Body of pancreas (tissue), 4 donors: ENCODE measurements around the gene RNF10. TPM values are rescaled to one million over a fixed set of nuclear protein-coding genes. Genes with fewer than 3 reads are reported as not detected.

Experiments
- ATAC-seq: fragments of 150-250 bp; one replicate; pipeline ENCODE4 v1.9.1; 2016
- DNase-seq, 4 donors: peaks; one replicate each; pipeline ENCODE4 v3.0.0-alpha.2; 2019
- H3K27ac ChIP-seq, 4 donors: fragments of 200-600 bp; sonication (generic); 1 replicate in 3 of 4; 2 replicates in 1 of 4; pipeline versions ENCODE4 v1.5.1 to v1.6.1; 2016 to 2019; ENCODE audit warnings: mild to moderate bottlenecking in 1 of 4, mixed read lengths in 1 of 4, moderate library complexity in 1 of 4
- H3K27me3 ChIP-seq, 2 donors: fragments of 200-600 bp; sonication (generic); one replicate each; pipeline ENCODE4 v1.6.0; 2016; ENCODE audit warnings: mild to moderate bottlenecking in 1 of 2
- H3K36me3 ChIP-seq, 2 donors: fragments of 200-600 bp; sonication (generic); replicated peaks in 1 of 2; 2 replicates each; pipeline ENCODE4 v1.5.1; 2016; ENCODE audit warnings: low read depth in 2 of 2; ENCODE audit not compliant: insufficient read depth in 1 of 2
- H3K4me1 ChIP-seq: fragments of 200-600 bp; sonication (generic); one replicate; pipeline ENCODE4 v1.6.0; 2016
- H3K4me3 ChIP-seq, 2 donors: fragments of 200-600 bp; sonication (generic); 1 replicate in 1 of 2; 2 replicates in 1 of 2; pipeline ENCODE4 v1.5.1; 2016 to 2019
- H3K9me3 ChIP-seq, 3 donors: fragments of 200-600 bp; sonication (generic); 1 replicate in 2 of 3; 2 replicates in 1 of 3; pipeline ENCODE4 v1.5.1; 2016
- POLR2A ChIP-seq, 3 donors: fragments of 450-650 bp; IDR thresholded peaks; one replicate each; pipeline ENCODE4 v1.6.1; 2016; ENCODE audit warnings: antibody characterized with exemption in 3 of 3, mild to moderate bottlenecking in 2 of 3
- WGBS, 2 donors: methylation state at CpG; one replicate each; pipeline ENCODE4 v1.1.5; 2017; 5-methylcytosine and 5-hydroxymethylcytosine counted together
- intact Hi-C: fragments of 100-400 bp; cut with DNase I; formaldehyde crosslinking; loops from one replicate; pipeline ENCODE4 v1.15.1; 2023
- total RNA-seq, 2 donors: library from RNA; depleted of rRNA; stranded (reverse); fragments of >200 nt; gene quantifications; one replicate each; pipeline ENCODE4 v1.1.0, GENCODE V29; 2016
- TF ChIP-seq, protein P1 (sequence below), 7 experiments: fragments of 450-650 bp in 4 of 7; fragments of 200-600 bp in 3 of 7; sonication (generic) in 3 of 7; IDR thresholded peaks; one replicate each; pipeline ENCODE4 v1.5.1; 2016 to 2019; ENCODE audit warnings: antibody characterized with exemption in 7 of 7

Gene RNF10
- total RNA-seq, 2 donors from 2014 or later: 62.5 to 124 TPM

DNA sequence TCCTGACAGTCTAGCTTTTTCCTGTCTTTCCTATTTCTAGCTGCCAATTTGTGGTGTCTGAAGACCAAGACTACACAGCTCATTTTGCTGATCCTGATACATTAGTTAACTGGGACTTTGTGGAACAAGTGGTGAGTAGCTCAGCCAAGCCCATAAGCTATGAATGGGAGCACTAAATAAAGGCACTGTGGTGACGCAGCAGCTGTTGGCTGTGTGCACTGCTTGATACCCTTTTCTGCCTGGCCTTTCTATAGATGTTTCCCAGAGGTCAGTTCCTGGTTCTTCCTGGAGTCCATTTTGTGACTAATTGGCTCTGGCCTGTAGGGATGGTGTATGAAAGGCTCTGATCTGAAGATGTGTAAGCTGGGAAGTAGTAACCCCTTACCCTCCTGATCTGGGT is 20.5 kb downstream of the RNF10 start:
- Histone ChIP-seq H3K4me3 (no peak overlapping the region), H3K4me1 (peaks cover 6% of the 10 kb centered on the region), H3K9me3 (no peaks in the 10 kb centered on the region), H3K27me3 (no peaks in the 10 kb centered on the region), H3K36me3 (peaks cover 6 to 32% of the 10 kb centered on the region in 2 donors), H3K27ac (no peak overlapping the region)
- DNase-seq: no peak
- ATAC-seq: no peak
- TF ChIP-seq POLR2A (IDR thresholded peaks at IDR 0.05): no peak
- TF ChIP-seq, protein P1, sequence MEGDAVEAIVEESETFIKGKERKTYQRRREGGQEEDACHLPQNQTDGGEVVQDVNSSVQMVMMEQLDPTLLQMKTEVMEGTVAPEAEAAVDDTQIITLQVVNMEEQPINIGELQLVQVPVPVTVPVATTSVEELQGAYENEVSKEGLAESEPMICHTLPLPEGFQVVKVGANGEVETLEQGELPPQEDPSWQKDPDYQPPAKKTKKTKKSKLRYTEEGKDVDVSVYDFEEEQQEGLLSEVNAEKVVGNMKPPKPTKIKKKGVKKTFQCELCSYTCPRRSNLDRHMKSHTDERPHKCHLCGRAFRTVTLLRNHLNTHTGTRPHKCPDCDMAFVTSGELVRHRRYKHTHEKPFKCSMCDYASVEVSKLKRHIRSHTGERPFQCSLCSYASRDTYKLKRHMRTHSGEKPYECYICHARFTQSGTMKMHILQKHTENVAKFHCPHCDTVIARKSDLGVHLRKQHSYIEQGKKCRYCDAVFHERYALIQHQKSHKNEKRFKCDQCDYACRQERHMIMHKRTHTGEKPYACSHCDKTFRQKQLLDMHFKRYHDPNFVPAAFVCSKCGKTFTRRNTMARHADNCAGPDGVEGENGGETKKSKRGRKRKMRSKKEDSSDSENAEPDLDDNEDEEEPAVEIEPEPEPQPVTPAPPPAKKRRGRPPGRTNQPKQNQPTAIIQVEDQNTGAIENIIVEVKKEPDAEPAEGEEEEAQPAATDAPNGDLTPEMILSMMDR (IDR thresholded peaks at IDR 0.05): no peak
- 86 to 93% methylated on average over 1 of the region's 1 CpG for WGBS, 2 donors
- intact Hi-C loops: no loop called here

DNA sequence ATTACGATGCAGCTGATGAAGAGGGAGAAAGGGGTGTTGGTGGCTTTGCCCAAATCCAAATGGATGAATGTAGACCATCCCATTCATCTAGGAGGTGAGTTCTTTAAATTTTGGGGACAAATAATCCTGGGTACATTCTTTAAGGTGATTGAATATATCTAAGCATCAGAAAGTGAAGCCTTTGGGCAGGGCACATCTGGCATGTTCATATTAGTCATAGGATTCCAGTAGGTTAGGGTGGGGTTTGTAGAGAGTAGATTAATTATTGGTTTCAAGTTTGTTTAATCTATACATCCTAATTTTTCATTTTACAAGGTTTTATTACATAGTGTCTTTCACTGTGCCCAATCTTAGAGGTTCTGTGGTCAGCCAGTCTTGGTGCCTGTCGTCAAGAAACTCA is 23.4 kb downstream of the RNF10 start:
- Histone ChIP-seq H3K27me3 (no peaks in the 10 kb centered on the region), H3K36me3 (peaks cover 13 to 45% of the 10 kb centered on the region in 2 donors), H3K4me3 (no peak overlapping the region), H3K9me3 (no peaks in the 10 kb centered on the region), H3K4me1 (no peaks in the 10 kb centered on the region), H3K27ac (no peak overlapping the region)
- TF ChIP-seq, protein P1 (IDR thresholded peaks at IDR 0.05): no peak
- TF ChIP-seq POLR2A (IDR thresholded peaks at IDR 0.05): no peak
- WGBS, 2 donors: 89 to 95% methylated on average over 2 of the region's 2 CpGs
- DNase-seq (no peak), ATAC-seq (no peak)
- intact Hi-C loops: no loop called here

DNA sequence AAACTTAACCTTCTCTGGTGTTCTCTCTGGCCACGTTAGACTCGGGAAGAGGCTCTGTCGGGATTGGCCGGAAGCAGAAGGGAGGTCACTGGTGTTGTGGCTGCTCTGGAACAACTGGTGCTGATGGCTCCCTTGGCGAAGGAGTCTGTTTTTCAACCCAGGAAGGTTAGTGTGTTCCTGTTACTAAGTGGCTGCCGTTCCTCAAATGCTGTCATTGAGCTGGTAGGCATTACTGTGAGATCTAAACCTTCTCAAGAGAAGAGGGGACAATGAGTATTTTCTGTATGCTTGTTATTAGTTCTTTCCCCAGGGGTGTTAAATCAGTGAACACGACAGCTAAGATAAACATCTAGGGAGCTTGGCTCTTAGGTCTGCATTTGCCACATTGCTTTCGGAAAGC is 28.8 kb downstream of the RNF10 start:
- no peak for TF ChIP-seq POLR2A (IDR thresholded peaks at IDR 0.05)
- TF ChIP-seq, protein P1 (IDR thresholded peaks at IDR 0.05): no peak
- WGBS, 2 donors: 79 to 82% methylated on average over 8 of the region's 8 CpGs
- no peak for ATAC-seq

DNA sequence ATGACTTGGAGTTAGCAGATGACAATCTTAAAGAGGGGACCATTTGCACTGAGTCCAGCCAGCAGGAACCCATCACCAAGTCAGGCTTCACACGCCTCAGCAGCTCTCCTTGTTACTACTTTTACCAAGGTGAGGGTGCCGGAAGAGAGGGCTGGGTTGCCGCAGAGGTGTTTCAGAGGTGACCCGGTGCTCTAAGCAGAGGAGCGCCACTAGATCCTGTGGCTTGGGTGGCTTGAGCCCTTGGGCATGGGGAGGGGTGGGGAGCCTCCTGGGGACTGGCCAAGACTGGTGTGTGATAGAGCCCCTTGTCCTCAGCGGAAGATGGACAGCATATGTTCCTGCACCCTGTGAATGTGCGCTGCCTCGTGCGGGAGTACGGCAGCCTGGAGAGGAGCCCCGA is 29.3 kb downstream of the RNF10 start:
- no peaks in the 10 kb centered on the region for H3K4me1 ChIP-seq
- TF ChIP-seq, protein P1 (IDR thresholded peaks at IDR 0.05): no peak
- TF ChIP-seq POLR2A (IDR thresholded peaks at IDR 0.05): no peak
- no peak overlapping the region for H3K4me3 ChIP-seq
- ATAC-seq (no peak), DNase-seq (no peak)
- WGBS, 2 donors: 91 to 93% methylated on average over 5 to 11 of the region's 11 CpGs
- H3K9me3 ChIP-seq: no peaks in the 10 kb centered on the region
- H3K27ac ChIP-seq: no peak overlapping the region
- intact Hi-C loops: no loop called here
- peaks cover 14 to 69% of the 10 kb centered on the region in 2 donors for H3K36me3 ChIP-seq
- H3K27me3 ChIP-seq: no peaks in the 10 kb centered on the region

More for the DNA sequence above, 28.8 kb downstream of the RNF10 start:
- Histone ChIP-seq H3K4me1 (no peaks in the 10 kb centered on the region), H3K27me3 (no peaks in the 10 kb centered on the region), H3K9me3 (no peaks in the 10 kb centered on the region), H3K36me3 (peaks cover 12 to 66% of the 10 kb centered on the region in 2 donors), H3K27ac (no peak overlapping the region), H3K4me3 (no peak overlapping the region)
- intact Hi-C loops: no loop called here
- no peak for DNase-seq

DNA sequence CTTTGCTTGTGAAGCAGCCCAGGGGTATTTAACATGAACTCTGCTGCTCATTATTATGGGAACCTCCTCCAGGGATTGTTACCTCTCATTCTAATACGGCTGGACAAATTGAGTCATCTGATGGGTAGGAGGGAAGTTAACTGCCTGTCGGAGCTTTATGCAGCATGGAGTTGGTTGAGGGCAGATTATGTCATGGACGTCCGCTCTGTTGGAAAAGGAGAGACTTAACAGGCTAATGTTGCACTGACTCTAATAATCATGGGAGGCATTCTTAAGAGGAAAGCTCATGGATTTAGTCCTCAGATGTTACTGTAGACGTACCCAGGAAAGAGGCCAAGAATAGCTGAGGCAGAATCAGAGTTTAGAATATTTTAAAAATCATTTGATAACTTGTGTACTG is 37.1 kb downstream of the RNF10 start:
- intact Hi-C loops: no loop called here
- Histone ChIP-seq H3K36me3 (peaks cover 27 to 45% of the 10 kb centered on the region in 2 donors), H3K27ac (no peak overlapping the region), H3K27me3 (no peaks in the 10 kb centered on the region), H3K4me1 (no peaks in the 10 kb centered on the region), H3K9me3 (no peaks in the 10 kb centered on the region), H3K4me3 (no peak overlapping the region)
- DNase-seq: no peak
- TF ChIP-seq POLR2A (IDR thresholded peaks at IDR 0.05): no peak
- TF ChIP-seq, protein P1 (IDR thresholded peaks at IDR 0.05): no peak
- no peak for ATAC-seq
- WGBS, 2 donors: 81 to 83% methylated on average over 5 of the region's 5 CpGs
